ENCODE data around the gene PPFIBP2.

The PPFIBP2 gene

GRCh38 chr11:7544021-7544420 is 30.2 kb downstream of the PPFIBP2 start:
- no peak for ATAC-seq
- no peak for TF ChIP-seq SNAI2 (CRISPR knock-in tag; IDR thresholded peaks at IDR 0.05)
- TF ChIP-seq TOX (CRISPR knock-in tag; IDR thresholded peaks at IDR 0.05; ENCODE audit: borderline replicate concordance), result no peak
- TF ChIP-seq ZNF565 (CRISPR knock-in tag; conservative IDR thresholded peaks at IDR 0.05; ENCODE audit: low read depth), result no peak
- TF ChIP-seq CREB5 (CRISPR knock-in tag; IDR thresholded peaks at IDR 0.05; ENCODE audit: low read depth), result no peak
- no peak for TF ChIP-seq ZC3H10 (CRISPR knock-in tag; IDR thresholded peaks at IDR 0.05)

- TF ChIP-seq TCF4 (CRISPR knock-in tag; IDR thresholded peaks at IDR 0.05; ENCODE audit: borderline replicate concordance) (no peak), TOX (CRISPR knock-in tag; IDR thresholded peaks at IDR 0.05; ENCODE audit: borderline replicate concordance) (no peak), ZC3H10 (CRISPR knock-in tag; IDR thresholded peaks at IDR 0.05) (no peak), ISL1 (CRISPR knock-in tag; IDR thresholded peaks at IDR 0.05) (no peak), ZNF565 (CRISPR knock-in tag; conservative IDR thresholded peaks at IDR 0.05; ENCODE audit: low read depth) (no peak), ZFP30 (CRISPR knock-in tag; IDR thresholded peaks at IDR 0.05) (no peak), PPARA (CRISPR knock-in tag; IDR thresholded peaks at IDR 0.05; ENCODE audit: borderline replicate concordance) (no peak), CREB5 (CRISPR knock-in tag; IDR thresholded peaks at IDR 0.05; ENCODE audit: low read depth) (no peak), OSR1 (CRISPR knock-in tag; IDR thresholded peaks at IDR 0.05) (no peak), ESRRG (CRISPR knock-in tag; IDR thresholded peaks at IDR 0.05) (no peak), BACH2 (CRISPR knock-in tag; IDR thresholded peaks at IDR 0.05; ENCODE audit: borderline replicate concordance) (no peak), PATZ1 (CRISPR knock-in tag; IDR thresholded peaks at IDR 0.05; ENCODE audit: borderline replicate concordance) (no peak), ZNF70 (CRISPR knock-in tag; IDR thresholded peaks at IDR 0.05) (no peak), TSHZ2 (CRISPR knock-in tag; IDR thresholded peaks at IDR 0.05) (no peak), GLIS3 (CRISPR knock-in tag; IDR thresholded peaks at IDR 0.05) (no peak), ARNTL (CRISPR knock-in tag; IDR thresholded peaks at IDR 0.05; ENCODE audit: borderline replicate concordance, low read depth) (no peak), CSDC2 (CRISPR knock-in tag; IDR thresholded peaks at IDR 0.05) (no peak), SNAI2 (CRISPR knock-in tag; IDR thresholded peaks at IDR 0.05) (no peak)
- ATAC-seq, result no peak
These were observed 31.8 kb downstream of the PPFIBP2 start for GRCh38 chr11:7545611-7546010.

GRCh38 chr11:7546324-7546791 is 32.6 kb downstream of the PPFIBP2 start:
- TF ChIP-seq SNAI2 (CRISPR knock-in tag; IDR thresholded peaks at IDR 0.05) (no peak), TSHZ2 (CRISPR knock-in tag; IDR thresholded peaks at IDR 0.05) (no peak), CSRNP3 (CRISPR knock-in tag; IDR thresholded peaks at IDR 0.05) (no peak), ARNTL (CRISPR knock-in tag; IDR thresholded peaks at IDR 0.05; ENCODE audit: borderline replicate concordance, low read depth) (no peak), ZFP3 (CRISPR knock-in tag; IDR thresholded peaks at IDR 0.05) (no peak), BACH2 (CRISPR knock-in tag; IDR thresholded peaks at IDR 0.05; ENCODE audit: borderline replicate concordance) (no peak), CREB5 (CRISPR knock-in tag; IDR thresholded peaks at IDR 0.05; ENCODE audit: low read depth) (no peak)
- ATAC-seq, result no peak

Data from SK-N-SH treated with all-trans-retinoic acid at 6 μM for 48 hours (cell line).